Thoracic aorta (tissue), 2 donors: ENCODE data around the gene MAGEE2. TPM values are rescaled to one million over a fixed set of nuclear protein-coding genes. Genes with fewer than 3 reads are reported as not detected.
"Not testable (repeated sequence)": the region's sequence is repeated elsewhere in the genome, so short reads cannot be mapped to it uniquely, and the experiment has no call there.

Experiments used
- ATAC-seq: fragments of 150-250 bp; one replicate; pipeline ENCODE4 v1.8.0; 2017; ENCODE audit warnings: low read depth; ENCODE audit not compliant: insufficient number of reproducible peaks, low FRiP score
- DNase-seq: peaks from one replicate; pipeline ENCODE4 v3.0.0-alpha.2; 2020; ENCODE audit warnings: low spot score
- H3K27ac ChIP-seq, 2 donors: fragments of 200-600 bp; sonication (generic); 1 replicate in 1 of 2; 2 replicates in 1 of 2; pipeline ENCODE4 v1.5.1; 2016; ENCODE audit warnings: mild to moderate bottlenecking in 2 of 2, moderate library complexity in 2 of 2
- H3K27me3 ChIP-seq: fragments of 200-600 bp; sonication (generic); replicated peaks from 2 replicates; pipeline ENCODE4 v1.6.0; 2016; ENCODE audit warnings: mild to moderate bottlenecking; ENCODE audit not compliant: insufficient read depth
- H3K36me3 ChIP-seq: fragments of 200-600 bp; sonication (generic); one replicate; pipeline ENCODE4 v1.5.1; 2016
- H3K4me1 ChIP-seq, 2 donors: fragments of 200-600 bp; sonication (generic); 1 replicate in 1 of 2; 2 replicates in 1 of 2; pipeline versions ENCODE4 v1.5.1 to v1.6.0; 2016; ENCODE audit warnings: low read depth in 2 of 2, mild to moderate bottlenecking in 1 of 2; ENCODE audit not compliant: control insufficient read depth in 1 of 2
- H3K4me3 ChIP-seq: fragments of 200-600 bp; sonication (generic); 2 replicates; pipeline ENCODE4 v1.5.1; 2016; ENCODE audit warnings: mild to moderate bottlenecking
- H3K9me3 ChIP-seq: fragments of 200-600 bp; sonication (generic); 2 replicates; pipeline ENCODE4 v1.5.1; 2016
- total RNA-seq, 2 donors: library from RNA; depleted of rRNA; stranded (reverse); fragments of >200 nt; gene quantifications; one replicate each; pipeline versions ENCODE4 v1.1.0 to v1.2.3, GENCODE V29; 2016
- TF ChIP-seq, protein P1 (sequence below): fragments of 200-600 bp; sonication (generic); IDR thresholded peaks from one replicate; pipeline ENCODE4 v1.5.1; 2019; ENCODE audit warnings: antibody characterized with exemption

The MAGEE2 gene, protein sequence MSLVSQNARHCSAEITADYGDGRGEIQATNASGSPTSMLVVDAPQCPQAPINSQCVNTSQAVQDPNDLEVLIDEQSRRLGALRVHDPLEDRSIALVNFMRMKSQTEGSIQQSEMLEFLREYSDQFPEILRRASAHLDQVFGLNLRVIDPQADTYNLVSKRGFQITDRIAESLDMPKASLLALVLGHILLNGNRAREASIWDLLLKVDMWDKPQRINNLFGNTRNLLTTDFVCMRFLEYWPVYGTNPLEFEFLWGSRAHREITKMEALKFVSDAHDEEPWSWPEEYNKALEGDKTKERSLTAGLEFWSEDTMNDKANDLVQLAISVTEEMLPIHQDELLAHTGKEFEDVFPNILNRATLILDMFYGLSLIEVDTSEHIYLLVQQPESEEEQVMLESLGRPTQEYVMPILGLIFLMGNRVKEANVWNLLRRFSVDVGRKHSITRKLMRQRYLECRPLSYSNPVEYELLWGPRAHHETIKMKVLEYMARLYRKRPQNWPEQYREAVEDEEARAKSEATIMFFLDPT
- total RNA-seq, result under 1 TPM in 1 of 2 donors, not detected in 1; 0.68 TPM

DNA sequence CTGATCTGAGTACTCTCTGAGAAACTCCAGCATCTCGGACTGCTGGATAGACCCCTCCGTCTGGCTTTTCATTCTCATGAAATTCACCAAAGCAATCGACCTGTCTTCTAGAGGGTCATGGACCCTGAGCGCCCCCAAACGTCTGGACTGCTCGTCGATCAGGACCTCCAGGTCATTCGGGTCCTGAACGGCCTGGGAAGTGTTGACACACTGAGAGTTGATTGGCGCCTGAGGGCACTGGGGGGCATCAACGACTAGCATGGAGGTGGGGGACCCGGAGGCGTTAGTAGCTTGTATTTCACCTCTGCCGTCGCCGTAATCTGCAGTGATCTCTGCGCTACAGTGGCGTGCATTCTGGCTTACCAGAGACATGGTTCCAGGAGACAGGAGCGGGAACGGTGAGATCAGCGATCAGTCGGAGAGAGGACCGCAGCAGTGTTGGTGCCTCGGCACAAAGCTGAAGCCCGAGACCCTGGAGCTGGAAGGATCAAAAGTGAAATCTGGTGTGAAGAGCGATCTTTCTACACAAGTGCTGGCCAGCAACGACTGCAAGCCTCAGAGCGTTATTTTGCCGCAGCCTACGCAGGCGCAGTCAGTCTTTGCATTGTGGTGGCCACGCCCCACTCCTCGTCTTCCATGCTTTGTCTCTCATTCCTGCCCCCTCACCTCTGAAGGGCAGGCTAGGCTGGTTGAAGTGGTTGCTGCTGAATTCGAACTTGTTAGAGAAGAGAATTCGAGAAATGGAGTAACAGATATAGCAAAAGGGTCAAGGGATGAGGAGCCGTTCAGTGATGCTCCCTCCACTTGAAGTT is at the start of gene MAGEE2:
MAGEE2 (minus strand) TSS at position 575 of the 812 bp plus-strand sequence; CDS start at position 372, 203 bp downstream.
- Histone ChIP-seq H3K36me3 (no peaks in the 10 kb centered on the region), H3K9me3 (no peaks in the 10 kb centered on the region), H3K4me3 (peak within 1 kb of the TSS; percentile 56), H3K27me3 (no peaks in the 10 kb centered on the region), H3K4me1 (no peaks in the 10 kb centered on the region), H3K27ac (no peak within 1 kb of the TSS)
- TF ChIP-seq, protein P1, sequence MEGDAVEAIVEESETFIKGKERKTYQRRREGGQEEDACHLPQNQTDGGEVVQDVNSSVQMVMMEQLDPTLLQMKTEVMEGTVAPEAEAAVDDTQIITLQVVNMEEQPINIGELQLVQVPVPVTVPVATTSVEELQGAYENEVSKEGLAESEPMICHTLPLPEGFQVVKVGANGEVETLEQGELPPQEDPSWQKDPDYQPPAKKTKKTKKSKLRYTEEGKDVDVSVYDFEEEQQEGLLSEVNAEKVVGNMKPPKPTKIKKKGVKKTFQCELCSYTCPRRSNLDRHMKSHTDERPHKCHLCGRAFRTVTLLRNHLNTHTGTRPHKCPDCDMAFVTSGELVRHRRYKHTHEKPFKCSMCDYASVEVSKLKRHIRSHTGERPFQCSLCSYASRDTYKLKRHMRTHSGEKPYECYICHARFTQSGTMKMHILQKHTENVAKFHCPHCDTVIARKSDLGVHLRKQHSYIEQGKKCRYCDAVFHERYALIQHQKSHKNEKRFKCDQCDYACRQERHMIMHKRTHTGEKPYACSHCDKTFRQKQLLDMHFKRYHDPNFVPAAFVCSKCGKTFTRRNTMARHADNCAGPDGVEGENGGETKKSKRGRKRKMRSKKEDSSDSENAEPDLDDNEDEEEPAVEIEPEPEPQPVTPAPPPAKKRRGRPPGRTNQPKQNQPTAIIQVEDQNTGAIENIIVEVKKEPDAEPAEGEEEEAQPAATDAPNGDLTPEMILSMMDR, result no peak
- ATAC-seq (no peak), DNase-seq (no peak)

DNA sequence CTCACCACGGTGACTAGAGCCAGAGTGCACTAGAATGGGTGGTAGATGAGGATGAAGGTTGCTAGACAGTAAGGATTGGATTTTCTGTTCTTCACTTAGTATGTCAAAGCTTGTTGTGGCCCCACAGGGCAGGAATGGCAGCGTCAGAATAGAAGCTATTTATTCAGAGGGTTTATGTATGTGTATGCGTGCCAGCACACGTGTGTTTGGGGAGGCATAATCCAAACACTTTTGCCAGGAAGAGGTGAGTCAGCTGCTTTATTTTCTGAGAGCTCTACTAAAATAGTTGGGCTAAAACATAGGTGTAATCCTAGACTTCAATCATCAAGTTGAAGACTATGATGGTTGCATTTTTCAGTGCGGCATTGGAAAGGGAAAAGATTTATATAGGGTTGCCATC is 1.2 kb upstream of the MAGEE2 start:
- TF ChIP-seq, protein P1, result no peak
- Histone ChIP-seq H3K4me1 (no peaks in the 10 kb centered on the region), H3K27ac (no peak overlapping the region), H3K36me3 (no peaks in the 10 kb centered on the region), H3K27me3 (no peaks in the 10 kb centered on the region), H3K9me3 (no peaks in the 10 kb centered on the region), H3K4me3 (no peak overlapping the region)
- no peak for ATAC-seq
- no peak for DNase-seq

DNA sequence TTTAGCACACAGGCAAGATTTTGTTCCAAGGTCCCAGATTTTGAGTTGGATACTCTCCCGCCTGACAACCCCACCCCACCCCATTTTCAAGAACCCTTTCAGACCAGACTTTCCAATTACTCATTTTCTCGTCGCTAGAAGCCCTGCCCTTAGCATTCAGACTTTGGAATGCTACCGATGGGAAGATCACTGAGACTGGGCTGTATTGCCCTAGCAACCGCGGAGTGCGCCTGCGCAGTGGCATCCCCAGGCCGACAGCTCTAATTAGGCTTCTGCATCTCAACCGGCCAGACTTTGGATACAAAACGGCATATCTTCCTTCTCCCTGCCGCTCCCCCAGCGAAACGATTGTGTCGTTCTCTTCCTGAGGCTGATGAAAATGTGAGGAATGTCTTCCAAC is 3.4 kb downstream of the MAGEE2 start:
- H3K9me3 ChIP-seq, result no peaks in the 10 kb centered on the region
- H3K36me3 ChIP-seq, result no peaks in the 10 kb centered on the region
- no peak for DNase-seq
- no peaks in the 10 kb centered on the region for H3K27me3 ChIP-seq
- H3K4me3 ChIP-seq, result no peak overlapping the region
- TF ChIP-seq, protein P1, result no peak
- H3K27ac ChIP-seq, result no peak overlapping the region
- no peaks in the 10 kb centered on the region for H3K4me1 ChIP-seq
- ATAC-seq, result no peak

DNA sequence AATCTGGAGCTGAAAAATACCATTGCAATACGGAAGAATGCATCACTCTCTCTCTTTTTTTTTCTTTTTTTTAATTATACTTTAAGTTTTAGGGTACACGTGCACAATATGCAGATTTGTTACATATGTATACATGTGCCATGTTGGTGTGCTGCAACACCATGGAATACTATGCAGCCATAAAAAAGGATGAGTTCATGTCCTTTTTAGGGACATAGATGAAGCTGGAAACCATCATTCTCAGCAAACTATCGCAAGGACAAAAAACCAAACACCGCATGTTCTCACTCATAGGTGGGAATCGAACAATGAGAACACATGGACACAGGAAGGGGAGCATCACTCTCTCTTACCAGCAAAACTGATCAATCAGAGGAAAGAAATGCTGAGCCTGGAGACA is 17.0 kb downstream of the MAGEE2 start:
- not testable (repeated sequence) for DNase-seq, H3K4me3 ChIP-seq, H3K27ac ChIP-seq, H3K27me3 ChIP-seq, H3K4me1 ChIP-seq, H3K36me3 ChIP-seq, ATAC-seq, H3K9me3 ChIP-seq

DNA sequence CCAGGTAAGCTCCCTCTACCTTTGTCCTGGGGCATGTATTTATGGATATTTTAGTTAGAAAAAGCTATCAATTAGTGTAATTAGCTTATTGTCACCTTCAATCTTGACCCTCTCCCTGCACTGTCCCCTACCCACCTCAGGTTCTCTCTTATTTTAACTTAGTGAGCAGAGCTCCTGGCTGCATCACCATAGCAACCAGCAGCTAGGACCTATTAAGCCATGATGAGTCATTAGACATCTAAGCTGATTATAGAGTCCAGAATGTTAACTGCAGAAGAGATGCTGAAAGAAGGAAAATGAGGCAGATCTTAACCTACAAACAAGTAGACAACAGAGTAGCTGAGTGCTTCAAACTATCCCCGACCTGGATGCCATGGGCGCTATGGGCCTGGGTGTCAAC is 36.6 kb downstream of the MAGEE2 start:
- ATAC-seq (no peak), DNase-seq (no peak)
- Histone ChIP-seq H3K4me1 (no peaks in the 10 kb centered on the region), H3K27ac (no peak overlapping the region), H3K27me3 (no peaks in the 10 kb centered on the region), H3K9me3 (peaks cover 6% of the 10 kb centered on the region), H3K36me3 (no peaks in the 10 kb centered on the region), H3K4me3 (no peak overlapping the region)
- TF ChIP-seq, protein P1, result no peak
